GM04503 (cell line): ENCODE results near the gene PLCB1.

Source experiments
- DNase-seq: peaks from one replicate; pipeline ENCODE4 v3.0.0-alpha.2; 2012; ENCODE audit warnings: low read depth

Gene PLCB1

DNA sequence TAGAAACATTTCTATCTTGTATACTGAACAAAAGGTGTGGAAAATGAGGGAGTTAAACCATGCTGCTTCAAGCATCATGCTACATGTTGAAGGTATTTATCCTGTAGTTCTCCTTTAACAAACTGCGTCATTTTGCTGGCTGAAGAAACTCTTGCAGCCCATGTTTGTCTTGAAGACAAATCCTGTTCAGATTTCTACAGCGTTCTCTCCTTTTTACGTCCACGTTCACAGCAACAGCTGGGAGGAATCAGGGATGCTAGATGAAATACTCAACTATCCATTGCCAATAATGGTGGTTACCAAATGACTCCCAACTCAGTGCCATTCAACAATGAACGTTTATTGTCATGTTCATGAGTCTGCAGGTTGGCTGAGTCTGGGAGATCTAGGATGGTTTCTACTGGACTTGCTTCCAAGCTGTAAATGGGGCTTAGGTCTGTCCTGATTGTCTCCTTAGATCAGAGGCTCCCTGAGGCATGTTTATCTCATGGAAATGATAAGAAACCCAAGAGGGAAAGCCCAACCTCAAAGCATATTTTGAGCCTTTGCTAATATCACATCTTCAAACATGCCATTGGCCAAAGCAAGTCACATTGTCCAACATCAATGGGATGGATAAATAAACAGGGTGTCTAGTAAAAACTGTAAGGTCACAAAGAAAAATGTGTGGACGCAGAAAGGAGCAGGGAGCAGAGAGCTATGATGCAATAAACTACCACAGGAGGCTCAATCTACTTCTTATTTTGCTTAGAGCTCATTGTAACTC lies 2.7 kb upstream of the PLCB1 start:
- DNase-seq, result no peak

DNA sequence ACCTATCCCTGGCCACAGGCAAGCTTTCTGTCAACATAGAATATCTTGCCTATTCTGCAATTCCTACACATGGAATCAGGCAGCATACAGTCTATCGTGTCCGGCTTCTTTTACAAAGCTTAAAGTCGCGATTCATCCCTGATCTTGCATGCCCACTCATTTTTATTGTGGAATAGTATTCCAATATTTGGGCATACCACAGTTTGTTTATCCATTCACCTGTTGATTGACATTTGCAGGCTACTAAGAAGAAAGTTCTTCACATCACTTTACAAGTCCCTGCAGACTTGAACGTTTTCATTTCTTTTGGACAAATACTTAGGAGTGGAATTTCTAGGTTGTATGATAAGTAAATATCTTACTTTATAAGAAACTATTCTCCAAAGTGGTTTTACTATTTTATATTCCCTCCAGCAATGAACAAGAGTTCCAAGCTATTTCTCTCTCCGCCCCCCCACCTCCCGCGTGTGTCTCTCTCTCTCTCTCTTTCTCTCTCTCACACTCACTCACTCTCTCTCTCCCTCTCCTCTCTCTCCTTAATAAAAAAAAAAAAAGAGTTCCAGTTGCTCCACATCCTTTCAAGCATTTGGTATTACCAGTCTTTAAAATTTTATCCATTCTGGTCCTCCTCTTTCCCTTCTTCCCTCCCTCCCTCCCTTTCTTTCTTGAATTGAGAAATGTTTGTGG lies 1.1 kb upstream of the PLCB1 start:
- no peak for DNase-seq

GRCh38 chr20:8132484-8133309 lies 631 bp downstream of the PLCB1 start:
- no peak for DNase-seq

GRCh38 chr20:8133310-8133768 lies 1.3 kb downstream of the PLCB1 start:
- no peak for DNase-seq

DNA sequence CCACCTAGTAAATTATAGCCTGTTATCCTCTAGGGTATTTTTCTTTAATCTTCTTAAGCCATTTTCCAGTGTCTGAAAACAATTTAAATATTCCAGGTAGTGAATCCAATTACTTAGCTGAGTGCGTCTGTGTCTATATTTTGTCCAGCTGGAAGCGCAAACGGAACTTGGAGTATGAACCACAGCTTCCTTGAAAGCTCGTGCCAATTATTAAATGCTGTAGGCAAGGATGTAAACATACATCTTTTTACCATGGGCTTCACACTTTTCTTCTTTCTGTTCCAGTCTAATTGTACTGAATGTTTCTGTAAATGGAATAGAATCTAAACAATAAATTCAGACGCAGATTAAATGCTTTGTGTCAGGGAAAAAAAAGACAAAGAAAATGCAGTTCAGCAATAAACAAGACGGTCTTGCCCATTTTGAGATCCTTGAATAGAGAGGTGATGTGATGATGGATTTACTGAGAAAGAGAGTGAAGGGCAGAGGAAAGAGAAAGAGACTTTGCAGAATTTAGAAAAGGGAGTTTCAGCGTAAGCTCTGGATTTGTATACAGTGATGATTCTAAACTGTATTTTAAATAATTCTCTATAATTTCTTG lies 1.9 kb downstream of the PLCB1 start:
- DNase-seq, result no peak

DNA sequence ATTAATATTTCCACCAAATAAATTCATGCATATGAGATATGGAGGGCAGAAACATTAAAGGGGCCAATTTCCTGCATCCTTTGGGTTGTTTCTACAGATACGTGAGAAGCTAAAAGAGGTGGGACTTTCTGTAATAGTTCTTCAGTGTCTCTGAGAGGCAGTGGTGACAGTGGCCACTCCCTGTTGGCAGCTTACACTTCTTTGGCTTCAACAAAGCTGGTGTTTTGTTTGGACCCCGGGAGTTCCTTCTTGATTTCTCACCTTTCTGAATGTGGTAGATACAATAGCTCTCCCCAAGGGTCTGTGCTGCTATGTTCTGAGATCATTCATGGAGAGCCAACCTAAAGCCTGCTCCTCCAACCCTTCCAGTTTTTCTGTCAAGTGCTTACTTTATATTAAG lies 7.8 kb downstream of the PLCB1 start:
- no peak for DNase-seq

DNA sequence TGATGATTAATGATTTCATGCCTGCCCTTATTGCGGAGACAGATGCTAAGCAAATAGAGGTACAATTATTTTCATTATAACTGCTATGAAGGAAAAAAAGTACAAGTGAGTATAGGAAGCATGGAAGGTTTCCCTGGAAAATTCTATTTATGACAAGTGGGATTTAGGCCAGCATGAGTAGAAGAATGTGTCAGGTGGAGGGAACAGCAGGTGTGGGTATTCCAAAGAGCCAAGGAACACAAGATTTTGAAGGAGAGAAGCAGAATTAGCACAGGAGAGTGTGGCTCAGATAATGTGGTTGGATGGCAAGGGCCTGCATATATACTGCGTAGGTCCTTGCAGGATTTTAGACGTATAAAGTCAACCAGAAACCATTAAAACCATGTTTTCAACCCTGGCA lies 11.4 kb downstream of the PLCB1 start:
- DNase-seq, result no peak

- peak; percentile 82 for DNase-seq
Observed at GRCh38 chr20:8144282-8145245, 12.5 kb downstream of the PLCB1 start.

- no peak for DNase-seq
Observed at GRCh38 chr20:8145246-8146168, 13.4 kb downstream of the PLCB1 start.

GRCh38 chr20:8147476-8147875 lies 15.4 kb downstream of the PLCB1 start:
- DNase-seq, result no peak

DNA sequence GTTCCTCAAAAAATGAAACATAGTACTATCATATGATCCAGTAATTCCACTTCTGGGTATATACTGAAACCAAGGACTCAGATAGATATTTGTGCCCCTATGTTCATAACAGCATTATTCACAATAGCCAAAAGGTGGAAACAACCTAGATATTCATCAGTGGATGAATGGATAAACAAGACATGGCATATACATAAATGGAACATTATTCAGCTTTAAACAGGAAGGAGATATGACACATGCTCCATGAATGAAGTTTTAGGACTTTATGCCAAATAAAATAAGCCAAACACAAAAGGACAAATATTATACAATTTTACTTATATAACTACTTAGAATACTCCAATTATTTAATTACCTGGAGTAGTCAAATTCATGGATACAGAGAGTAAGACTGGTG lies 16.4 kb downstream of the PLCB1 start:
- no peak for DNase-seq

DNA sequence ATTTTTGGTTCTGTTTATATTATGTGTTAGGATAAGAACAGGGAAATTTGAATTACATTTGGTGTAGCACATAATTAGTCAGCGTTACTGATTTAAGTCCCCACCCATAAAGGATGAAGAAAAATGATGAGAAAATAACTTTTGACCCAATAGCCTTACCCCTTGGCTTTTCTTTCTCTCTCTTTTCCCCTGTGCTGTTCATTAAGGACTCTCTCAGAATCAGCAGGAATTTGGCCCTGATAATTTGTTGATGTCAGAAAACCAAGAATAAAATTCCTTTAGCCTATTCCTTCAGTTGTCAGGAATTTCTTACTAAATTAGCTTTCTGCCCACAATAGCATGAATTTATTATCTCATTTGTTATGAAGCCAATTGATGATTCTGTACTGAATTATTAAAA lies 18.5 kb downstream of the PLCB1 start:
- DNase-seq, result no peak

GRCh38 chr20:8151372-8151771 lies 19.3 kb downstream of the PLCB1 start:
- no peak for DNase-seq

- no peak for DNase-seq
Observed at GRCh38 chr20:8152183-8152582, 20.1 kb downstream of the PLCB1 start.

- no peak for DNase-seq
Observed at GRCh38 chr20:8152847-8153246, 20.8 kb downstream of the PLCB1 start.

GRCh38 chr20:8153281-8153908 lies 21.3 kb downstream of the PLCB1 start:
- no peak for DNase-seq

GRCh38 chr20:8154638-8155037 lies 22.6 kb downstream of the PLCB1 start:
- DNase-seq, result no peak

GRCh38 chr20:8155229-8155628 lies 23.2 kb downstream of the PLCB1 start:
- no peak for DNase-seq

- no peak for DNase-seq
Observed at GRCh38 chr20:8155812-8156211, 23.7 kb downstream of the PLCB1 start.
